Mesendoderm (in vitro differentiated cells): Measurements from ENCODE around the gene PLCG2.

Source experiments
- DNase-seq: peaks from one replicate; pipeline ENCODE4 v3.0.0; 2013
- H2AK5ac ChIP-seq: 2 replicates; pipeline ENCODE4 v1.6.1; 2013; ENCODE audit warnings: low read length, inconsistent platforms
- H2BK120ac ChIP-seq: 2 replicates; pipeline ENCODE4 v1.6.1; 2013; ENCODE audit warnings: low read depth, mild to moderate bottlenecking, low read length, moderate library complexity, mixed read lengths
- H2BK15ac ChIP-seq: replicated peaks from 2 replicates; pipeline ENCODE4 v1.6.1; 2013; ENCODE audit warnings: low read depth, mild to moderate bottlenecking, moderate library complexity
- H2BK5ac ChIP-seq: 2 replicates; pipeline ENCODE4 v1.6.1; 2013; ENCODE audit warnings: low read length, inconsistent platforms
- H3K18ac ChIP-seq: 2 replicates; pipeline ENCODE4 v1.6.1; 2013; ENCODE audit warnings: mild to moderate bottlenecking, low read length, mixed read lengths
- H3K23ac ChIP-seq: one replicate; pipeline ENCODE4 v1.6.1; 2013; ENCODE audit warnings: low read length
- H3K27ac ChIP-seq: 2 replicates; pipeline ENCODE4 v1.5.1; 2013; ENCODE audit warnings: low read depth, mild to moderate bottlenecking, inconsistent platforms, low read length, moderate library complexity
- H3K27me3 ChIP-seq: 2 replicates; pipeline ENCODE4 v1.6.1; 2013; ENCODE audit warnings: low read length, control low read depth, mild to moderate bottlenecking, inconsistent platforms; ENCODE audit not compliant: insufficient read depth, poor library complexity
- H3K36me3 ChIP-seq: 2 replicates; pipeline ENCODE4 v1.6.1; 2013; ENCODE audit warnings: low read length, inconsistent platforms; ENCODE audit not compliant: control insufficient read depth, insufficient read depth
- H3K4ac ChIP-seq: one replicate; pipeline ENCODE4 v1.6.1; 2013; ENCODE audit warnings: low read depth, mild to moderate bottlenecking, low read length, moderate library complexity
- H3K4me1 ChIP-seq: 2 replicates; pipeline ENCODE4 v1.6.1; 2013; ENCODE audit warnings: low read depth, low read length, inconsistent platforms; ENCODE audit not compliant: control insufficient read depth
- H3K4me2 ChIP-seq: 2 replicates; pipeline ENCODE4 v1.6.1; 2013; ENCODE audit warnings: low read length
- H3K4me3 ChIP-seq: 2 replicates; pipeline ENCODE4 v1.5.1; 2013; ENCODE audit warnings: mild to moderate bottlenecking, low read length
- H3K56ac ChIP-seq: one replicate; pipeline ENCODE4 v1.6.1; 2013; ENCODE audit warnings: low read length
- H3K79me1 ChIP-seq: 2 replicates; pipeline ENCODE4 v1.6.1; 2013; ENCODE audit warnings: low read length, inconsistent platforms
- H3K79me2 ChIP-seq: 2 replicates; pipeline ENCODE4 v1.6.1; 2013; ENCODE audit warnings: mild to moderate bottlenecking, low read length; ENCODE audit not compliant: control insufficient read depth, insufficient read depth
- H3K9ac ChIP-seq: 2 replicates; pipeline ENCODE4 v1.6.1; 2013; ENCODE audit warnings: low read length, inconsistent platforms
- H4K5ac ChIP-seq: one replicate; pipeline ENCODE4 v1.6.1; 2013; ENCODE audit warnings: low read length
- H4K8ac ChIP-seq: one replicate; pipeline ENCODE4 v1.6.1; 2013; ENCODE audit warnings: low read depth, mild to moderate bottlenecking, control low read depth, low read length, moderate library complexity
- WGBS: extraction: QIAGEN DNeasy Blood & Tissue Kit; methylation state at CpG from one replicate; pipeline ENCODE4 v1.1.7; 2013; ENCODE audit warnings: low lambda C conversion rate, missing lambda C conversion rate; ENCODE audit not compliant: insufficient coverage; ENCODE audit errors: extremely low coverage; 5-methylcytosine and 5-hydroxymethylcytosine counted together

Gene PLCG2

GRCh38 chr16:81995651-81996050, 216.6 kb downstream of the PLCG2 start:
- H3K4me1 ChIP-seq = no peaks in the 10 kb centered on the region
- H3K36me3 ChIP-seq = no peaks in the 10 kb centered on the region
- no CpG with 5 or more reads among the region's 3 CpGs for WGBS
- no peak overlapping the region for H3K56ac ChIP-seq
- H4K5ac ChIP-seq = no peak overlapping the region
- H4K8ac ChIP-seq = no peak overlapping the region
- H3K4me3 ChIP-seq = no peak overlapping the region
- H3K23ac ChIP-seq = no peak overlapping the region
- no peak overlapping the region for H2BK5ac ChIP-seq
- H2BK15ac ChIP-seq = no peak overlapping the region
- H3K27ac ChIP-seq = no peak overlapping the region
- no peaks in the 10 kb centered on the region for H3K79me2 ChIP-seq
- H3K79me1 ChIP-seq = no peaks in the 10 kb centered on the region
- no peak overlapping the region for H3K4ac ChIP-seq
- no peak overlapping the region for H2AK5ac ChIP-seq
- H3K18ac ChIP-seq = no peak overlapping the region
- no peak overlapping the region for H3K9ac ChIP-seq
- no peak overlapping the region for H3K4me2 ChIP-seq
- H3K27me3 ChIP-seq = no peaks in the 10 kb centered on the region
- H2BK120ac ChIP-seq = no peak overlapping the region
- DNase-seq = no peak

DNA sequence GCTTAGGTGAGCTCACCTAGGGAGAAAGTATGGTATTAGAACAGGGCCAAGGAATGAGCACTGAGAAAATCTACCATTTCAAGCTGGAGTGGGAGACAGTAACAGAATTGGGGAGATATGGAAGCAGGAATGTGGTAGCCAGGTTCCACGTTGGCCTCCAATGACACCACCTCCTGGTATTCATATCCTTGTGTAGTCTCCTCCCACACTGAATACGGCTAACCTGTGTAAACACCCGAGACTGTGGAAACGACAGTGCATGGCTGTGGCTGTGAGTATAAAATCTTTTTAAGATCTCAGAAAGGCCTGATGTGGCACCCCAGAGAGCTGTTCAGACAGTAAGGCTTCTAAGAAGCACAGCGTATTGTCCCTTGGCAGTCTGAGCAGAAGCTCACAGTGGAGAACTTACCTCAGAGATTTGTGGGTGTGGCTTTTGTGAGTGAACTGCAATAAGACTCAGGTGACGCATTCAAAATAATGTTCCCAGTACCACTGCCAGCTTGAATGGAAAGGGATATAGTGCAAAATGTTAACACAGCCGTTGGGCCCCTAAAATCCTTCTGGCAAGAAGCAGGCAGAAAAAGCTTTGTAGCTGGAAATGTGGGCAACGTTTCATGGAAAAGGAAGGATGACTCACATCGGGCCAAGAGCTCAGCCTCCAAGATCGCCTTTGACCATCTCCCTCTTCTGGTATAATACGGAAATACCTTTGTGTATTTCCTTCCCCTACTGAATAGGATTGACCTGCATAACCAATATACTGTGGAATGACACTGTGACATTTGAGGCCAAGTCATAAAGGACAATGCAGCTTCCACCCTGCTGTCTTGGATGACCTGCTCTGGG, 217.8 kb downstream of the PLCG2 start:
- Histone ChIP-seq H2BK15ac (no peak overlapping the region), H3K27ac (no peak overlapping the region), H2AK5ac (no peak overlapping the region), H2BK120ac (no peak overlapping the region), H3K4me2 (no peak overlapping the region), H2BK5ac (no peak overlapping the region), H3K36me3 (no peaks in the 10 kb centered on the region), H3K23ac (no peak overlapping the region), H3K9ac (no peak overlapping the region), H3K56ac (no peak overlapping the region), H4K5ac (no peak overlapping the region), H3K79me2 (no peaks in the 10 kb centered on the region), H3K18ac (no peak overlapping the region), H3K4me1 (no peaks in the 10 kb centered on the region), H3K4me3 (no peak overlapping the region), H3K27me3 (no peaks in the 10 kb centered on the region), H3K79me1 (no peaks in the 10 kb centered on the region), H3K4ac (no peak overlapping the region), H4K8ac (no peak overlapping the region)
- peak; percentile 75 for DNase-seq
- WGBS = no CpG with 5 or more reads among the region's 11 CpGs

DNA sequence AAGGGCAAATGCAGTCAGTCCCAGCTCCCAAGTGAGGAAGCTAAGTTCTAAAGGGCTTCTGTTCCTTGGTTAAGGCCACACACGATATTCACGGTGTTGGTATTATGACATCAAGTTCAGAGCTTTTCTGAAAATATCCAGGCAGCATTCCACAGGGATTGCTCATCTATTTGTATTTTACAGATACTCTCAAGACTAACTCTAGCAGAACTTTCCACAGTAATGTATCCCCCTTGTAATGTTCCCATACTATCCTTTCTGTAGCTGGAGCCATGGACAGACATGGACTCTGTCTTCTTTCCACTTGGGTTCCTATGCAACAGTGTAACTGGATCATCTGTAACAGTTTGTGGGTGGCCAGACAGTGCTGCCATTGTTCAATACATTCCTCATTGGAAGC, 218.6 kb downstream of the PLCG2 start:
- H4K8ac ChIP-seq = no peak overlapping the region
- H4K5ac ChIP-seq = no peak overlapping the region
- no peak overlapping the region for H3K4me2 ChIP-seq
- no peaks in the 10 kb centered on the region for H3K36me3 ChIP-seq
- H3K4me3 ChIP-seq = no peak overlapping the region
- no peak for DNase-seq
- no peak overlapping the region for H3K4ac ChIP-seq
- no peak overlapping the region for H3K27ac ChIP-seq
- no peak overlapping the region for H2BK120ac ChIP-seq
- H2BK5ac ChIP-seq = no peak overlapping the region
- no peaks in the 10 kb centered on the region for H3K4me1 ChIP-seq
- no peaks in the 10 kb centered on the region for H3K79me1 ChIP-seq
- no peak overlapping the region for H3K56ac ChIP-seq
- no peak overlapping the region for H3K9ac ChIP-seq
- no peak overlapping the region for H2AK5ac ChIP-seq
- no peak overlapping the region for H3K23ac ChIP-seq
- no peak overlapping the region for H3K18ac ChIP-seq
- no CpG with 5 or more reads among the region's 2 CpGs for WGBS
- H3K27me3 ChIP-seq = no peaks in the 10 kb centered on the region
- H2BK15ac ChIP-seq = no peak overlapping the region
- no peaks in the 10 kb centered on the region for H3K79me2 ChIP-seq

GRCh38 chr16:82002831-82003230, 223.7 kb downstream of the PLCG2 start:
- DNase-seq = no peak
- WGBS = no CpG with 5 or more reads among the region's 3 CpGs

GRCh38 chr16:82004601-82005000, 225.5 kb downstream of the PLCG2 start:
- H3K18ac ChIP-seq = no peak overlapping the region
- H3K27me3 ChIP-seq = no peaks in the 10 kb centered on the region
- no peak overlapping the region for H4K5ac ChIP-seq
- H3K79me1 ChIP-seq = no peaks in the 10 kb centered on the region
- no peaks in the 10 kb centered on the region for H3K79me2 ChIP-seq
- no peak overlapping the region for H4K8ac ChIP-seq
- H3K9ac ChIP-seq = no peak overlapping the region
- H3K23ac ChIP-seq = no peak overlapping the region
- H3K4me1 ChIP-seq = no peaks in the 10 kb centered on the region
- H3K36me3 ChIP-seq = no peaks in the 10 kb centered on the region
- no peak overlapping the region for H3K4ac ChIP-seq
- no peak for DNase-seq
- H3K4me3 ChIP-seq = no peak overlapping the region
- no peak overlapping the region for H3K4me2 ChIP-seq
- no peak overlapping the region for H3K56ac ChIP-seq
- WGBS = no CpG with 5 or more reads among the region's 5 CpGs
- H2BK15ac ChIP-seq = no peak overlapping the region
- no peak overlapping the region for H2BK120ac ChIP-seq
- no peak overlapping the region for H2AK5ac ChIP-seq
- H3K27ac ChIP-seq = no peak overlapping the region
- no peak overlapping the region for H2BK5ac ChIP-seq

More at GRCh38 chr16:82002831-82003230, 223.7 kb downstream of the PLCG2 start:
- no peak overlapping the region for H3K23ac ChIP-seq
- H3K4me3 ChIP-seq = no peak overlapping the region
- no peak overlapping the region for H3K27ac ChIP-seq
- no peak overlapping the region for H3K18ac ChIP-seq
- no peaks in the 10 kb centered on the region for H3K4me1 ChIP-seq
- no peak overlapping the region for H3K4ac ChIP-seq
- H3K4me2 ChIP-seq = no peak overlapping the region
- H3K27me3 ChIP-seq = no peaks in the 10 kb centered on the region
- H2BK120ac ChIP-seq = no peak overlapping the region
- no peaks in the 10 kb centered on the region for H3K36me3 ChIP-seq
- no peaks in the 10 kb centered on the region for H3K79me1 ChIP-seq
- H3K56ac ChIP-seq = no peak overlapping the region
- no peak overlapping the region for H4K5ac ChIP-seq
- no peak overlapping the region for H4K8ac ChIP-seq
- H2AK5ac ChIP-seq = no peak overlapping the region
- H2BK5ac ChIP-seq = no peak overlapping the region
- H2BK15ac ChIP-seq = no peak overlapping the region
- H3K9ac ChIP-seq = no peak overlapping the region
- H3K79me2 ChIP-seq = no peaks in the 10 kb centered on the region
